HFFc6 (cell line): ENCODE measurements around the gene SPATA4. TPM values are rescaled to one million over a fixed set of nuclear protein-coding genes. Genes with fewer than 3 reads are reported as not detected.
A peak's percentile ranks its signal among the peaks of the same experiment; 100 is the strongest.
"Not testable (repeated sequence)": the region's sequence is repeated elsewhere in the genome, so short reads cannot be mapped to it uniquely, and the experiment has no call there.

ENCODE experiments used
- DNase-seq: peaks from one replicate; pipeline ENCODE4 v3.0.0-alpha.2; 2018
- H3K27ac Mint-ChIP-seq: 2 replicates; pipeline ENCODE4 v1.8.0; 2020; ENCODE audit warnings: mild to moderate bottlenecking, mixed read lengths
- H3K27me3 Mint-ChIP-seq: 2 replicates; pipeline ENCODE4 v1.8.0; 2021; ENCODE audit warnings: mild to moderate bottlenecking, moderate library complexity, mixed read lengths; ENCODE audit not compliant: insufficient read depth
- H3K36me3 Mint-ChIP-seq: 2 replicates; pipeline ENCODE4 v1.8.0; 2021; ENCODE audit warnings: low read depth, mixed read lengths
- H3K4me1 Mint-ChIP-seq: 2 replicates; pipeline ENCODE4 v1.8.0; 2020; ENCODE audit warnings: low read depth, mixed read lengths
- H3K4me3 Mint-ChIP-seq: 2 replicates; pipeline ENCODE4 v1.8.0; 2020; ENCODE audit warnings: mild to moderate bottlenecking, moderate library complexity, mixed read lengths
- H3K9me3 Mint-ChIP-seq: 2 replicates; pipeline ENCODE4 v1.8.0; 2020; ENCODE audit warnings: mild to moderate bottlenecking, mixed read lengths
- total RNA-seq, 6 experiments: library from RNA; stranded (reverse); fragmentation: NEBNext Ultra II Directional; extraction: Animal tissue kit (Norgen Biotek cat#: 25700); gene quantifications; 2 replicates in 1 of 6; 3 replicates in 5 of 6; pipeline ENCODE4 v1.2.3, GENCODE V29; 2021
- TF ChIP-seq, protein P1 (sequence below): fragments of 200-600 bp; sonication (generic); IDR thresholded peaks from 2 replicates; pipeline ENCODE4 v1.5.0; 2021; ENCODE audit warnings: antibody characterized with exemption, mild to moderate bottlenecking

Gene SPATA4
- total RNA-seq, 6 experiments from 2014 or later: 0.14 to 0.38 (median 0.20) TPM; not detected in 2

DNA sequence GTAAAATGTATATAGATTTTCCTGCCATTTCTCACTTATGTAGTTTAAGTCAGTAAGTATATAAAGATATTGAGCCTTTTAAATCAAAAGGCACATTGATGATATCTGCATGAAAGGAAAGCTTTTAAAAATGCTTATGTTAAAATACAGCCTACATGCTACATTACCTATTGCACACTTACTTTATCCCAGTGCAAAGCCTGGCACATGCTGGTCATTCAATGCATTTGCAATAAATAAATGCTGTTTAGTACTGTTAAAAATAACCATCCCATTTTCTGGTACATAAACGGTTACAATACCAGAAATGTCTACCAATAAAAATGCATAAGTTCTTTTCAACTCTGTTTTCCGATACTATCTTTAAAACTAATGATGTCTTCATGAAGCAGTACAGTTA is 22.1 kb upstream of the SPATA4 start:
- H3K4me3 Mint-ChIP-seq: no peak overlapping the region
- no peak for DNase-seq
- peaks cover 2% of the 10 kb centered on the region; the same call in 1 of the 2 replicates for H3K9me3 Mint-ChIP-seq
- peaks cover 2% of the 10 kb centered on the region for H3K36me3 Mint-ChIP-seq
- no peaks in the 10 kb centered on the region for H3K27me3 Mint-ChIP-seq
- no peaks in the 10 kb centered on the region for H3K4me1 Mint-ChIP-seq
- TF ChIP-seq, protein P1, sequence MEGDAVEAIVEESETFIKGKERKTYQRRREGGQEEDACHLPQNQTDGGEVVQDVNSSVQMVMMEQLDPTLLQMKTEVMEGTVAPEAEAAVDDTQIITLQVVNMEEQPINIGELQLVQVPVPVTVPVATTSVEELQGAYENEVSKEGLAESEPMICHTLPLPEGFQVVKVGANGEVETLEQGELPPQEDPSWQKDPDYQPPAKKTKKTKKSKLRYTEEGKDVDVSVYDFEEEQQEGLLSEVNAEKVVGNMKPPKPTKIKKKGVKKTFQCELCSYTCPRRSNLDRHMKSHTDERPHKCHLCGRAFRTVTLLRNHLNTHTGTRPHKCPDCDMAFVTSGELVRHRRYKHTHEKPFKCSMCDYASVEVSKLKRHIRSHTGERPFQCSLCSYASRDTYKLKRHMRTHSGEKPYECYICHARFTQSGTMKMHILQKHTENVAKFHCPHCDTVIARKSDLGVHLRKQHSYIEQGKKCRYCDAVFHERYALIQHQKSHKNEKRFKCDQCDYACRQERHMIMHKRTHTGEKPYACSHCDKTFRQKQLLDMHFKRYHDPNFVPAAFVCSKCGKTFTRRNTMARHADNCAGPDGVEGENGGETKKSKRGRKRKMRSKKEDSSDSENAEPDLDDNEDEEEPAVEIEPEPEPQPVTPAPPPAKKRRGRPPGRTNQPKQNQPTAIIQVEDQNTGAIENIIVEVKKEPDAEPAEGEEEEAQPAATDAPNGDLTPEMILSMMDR: no peak
- H3K27ac Mint-ChIP-seq: no peak overlapping the region

DNA sequence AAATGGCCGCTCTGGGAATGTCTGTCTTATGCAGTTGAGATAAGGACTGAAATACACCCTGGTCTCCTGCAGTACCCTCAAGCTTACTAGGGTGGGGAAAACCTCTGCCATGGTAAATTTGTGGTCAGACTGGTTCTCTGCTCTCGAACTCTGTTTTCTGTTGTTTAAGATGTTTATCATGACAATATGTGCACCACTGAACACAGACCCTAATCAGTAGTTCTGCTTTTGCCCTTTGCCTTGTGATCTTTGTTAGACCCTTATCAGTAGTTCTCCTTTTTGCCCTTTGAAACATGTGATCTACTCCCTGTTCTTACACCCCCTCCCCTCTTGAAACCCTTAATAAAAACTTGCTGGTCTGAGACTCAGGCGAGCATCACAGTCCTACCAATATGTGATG is 17.0 kb upstream of the SPATA4 start:
- H3K27ac Mint-ChIP-seq, H3K4me3 Mint-ChIP-seq, H3K9me3 Mint-ChIP-seq, H3K36me3 Mint-ChIP-seq, H3K27me3 Mint-ChIP-seq, DNase-seq, H3K4me1 Mint-ChIP-seq: not testable (repeated sequence)

DNA sequence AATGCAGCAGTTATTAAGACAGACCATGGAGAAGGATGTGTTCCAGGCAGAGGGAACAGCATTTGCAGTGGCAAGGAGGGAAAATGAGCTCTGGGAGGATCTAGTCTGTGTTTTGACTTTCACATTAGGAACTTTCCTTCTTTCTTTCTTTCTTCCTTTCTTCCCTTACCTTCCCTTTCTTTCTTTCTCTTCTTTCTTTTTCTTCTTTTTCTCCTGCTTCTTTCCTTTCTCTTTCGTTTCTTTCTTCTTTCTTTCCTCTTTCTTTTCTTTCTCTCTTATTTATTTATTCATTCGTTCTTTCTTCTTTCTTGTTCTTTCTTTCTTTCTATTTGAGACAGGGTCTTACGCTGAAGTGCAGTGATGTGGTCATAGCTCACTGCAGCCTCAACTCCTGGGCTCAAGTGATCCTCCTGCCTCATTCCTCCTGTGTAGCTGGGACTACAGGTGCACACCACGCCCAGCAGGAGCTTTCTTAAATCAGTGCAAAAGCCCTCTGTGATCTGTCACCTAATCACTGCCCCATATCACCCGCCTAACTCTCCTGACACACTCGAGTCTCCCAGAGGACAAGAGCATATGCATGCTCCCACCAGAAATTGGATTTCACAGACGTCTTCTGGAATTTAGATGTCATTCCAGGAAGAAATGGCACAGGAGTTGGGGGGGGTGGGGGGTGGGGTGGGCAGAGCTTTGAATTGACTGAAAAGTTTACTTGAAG is 15.4 kb upstream of the SPATA4 start:
- H3K27ac Mint-ChIP-seq: no peak overlapping the region

DNA sequence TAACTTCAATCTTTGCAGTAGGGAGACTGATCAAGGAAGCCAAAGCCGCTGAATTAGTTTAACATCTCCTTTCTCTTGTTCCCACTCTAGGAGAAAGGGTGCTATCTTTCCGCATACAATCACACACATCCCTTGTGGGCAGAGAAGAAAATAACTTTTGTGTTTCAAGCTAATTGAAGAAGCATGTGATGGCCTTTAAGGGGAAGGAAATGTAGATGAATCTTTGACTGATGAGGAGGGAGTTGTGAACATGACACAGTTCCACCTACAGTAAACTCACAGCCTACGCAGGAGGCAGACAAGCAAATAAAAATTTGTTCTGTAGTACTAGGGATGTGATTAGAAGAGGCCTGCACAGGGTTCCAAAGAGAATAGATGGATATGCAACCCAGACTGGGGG is 14.7 kb upstream of the SPATA4 start:
- TF ChIP-seq, protein P1: no peak
- peaks cover 11% of the 10 kb centered on the region for H3K27me3 Mint-ChIP-seq
- no peak overlapping the region for H3K4me3 Mint-ChIP-seq
- peaks cover 5% of the 10 kb centered on the region for H3K36me3 Mint-ChIP-seq
- H3K9me3 Mint-ChIP-seq: peaks cover 6% of the 10 kb centered on the region; the same call in 1 of the 2 replicates
- no peak for DNase-seq
- H3K27ac Mint-ChIP-seq: no peak overlapping the region
- H3K4me1 Mint-ChIP-seq: no peaks in the 10 kb centered on the region

More for the DNA sequence above, 15.4 kb upstream of the SPATA4 start:
- Mint-ChIP-seq H3K27me3 (peaks cover 11% of the 10 kb centered on the region), H3K4me1 (no peaks in the 10 kb centered on the region), H3K36me3 (peaks cover 5% of the 10 kb centered on the region), H3K4me3 (no peak overlapping the region), H3K9me3 (peaks cover 6% of the 10 kb centered on the region; the same call in 1 of the 2 replicates)
- no peak for DNase-seq
- TF ChIP-seq, protein P1: no peak

DNA sequence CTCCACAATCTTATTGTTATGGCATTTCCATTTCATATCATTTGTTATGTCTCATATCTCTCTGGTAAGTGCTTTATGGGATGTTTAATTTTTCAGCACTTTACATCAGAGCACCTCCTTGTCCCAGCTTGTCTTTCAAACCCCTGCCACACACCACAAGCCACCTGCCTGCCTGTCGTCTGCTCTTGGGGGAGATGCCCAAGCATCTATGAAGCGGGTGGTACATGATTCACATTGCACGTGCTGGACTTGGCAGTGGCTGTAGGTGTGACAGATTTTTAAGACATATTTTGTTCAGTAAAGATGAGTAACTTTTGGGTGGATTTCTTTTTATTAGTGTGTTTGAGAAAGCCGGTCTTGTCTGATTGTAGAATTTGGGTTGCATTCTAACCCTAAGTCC is 14.2 kb upstream of the SPATA4 start:
- DNase-seq: no peak
- H3K27me3 Mint-ChIP-seq: peaks cover 11% of the 10 kb centered on the region
- peaks cover 5% of the 10 kb centered on the region for H3K36me3 Mint-ChIP-seq
- no peak overlapping the region for H3K27ac Mint-ChIP-seq
- peaks cover 6% of the 10 kb centered on the region; the same call in 1 of the 2 replicates for H3K9me3 Mint-ChIP-seq
- no peaks in the 10 kb centered on the region for H3K4me1 Mint-ChIP-seq
- TF ChIP-seq, protein P1: no peak
- H3K4me3 Mint-ChIP-seq: no peak overlapping the region

DNA sequence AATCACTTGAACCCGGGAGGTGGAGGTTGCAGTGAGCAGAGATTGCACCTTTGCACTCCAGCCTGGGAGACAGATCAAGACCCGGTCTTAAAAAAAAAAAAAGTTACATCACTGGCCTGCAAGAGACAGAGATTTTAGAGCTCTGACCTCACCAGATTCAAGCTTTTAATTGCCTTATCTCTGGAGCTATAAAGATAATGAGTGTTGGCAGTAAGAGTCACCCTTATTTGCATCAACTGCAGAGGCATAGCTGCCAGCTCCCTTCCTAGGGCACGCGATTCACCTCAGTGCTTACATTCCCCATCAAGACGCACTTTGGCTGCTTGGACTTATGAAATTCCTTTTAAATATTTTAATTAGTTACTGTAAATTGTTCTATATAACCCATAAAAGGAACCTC is 12.5 kb upstream of the SPATA4 start:
- TF ChIP-seq, protein P1: no peak
- Mint-ChIP-seq H3K4me3 (no peak overlapping the region), H3K27me3 (peaks cover 11% of the 10 kb centered on the region), H3K9me3 (peaks cover 6% of the 10 kb centered on the region; the same call in 1 of the 2 replicates), H3K36me3 (peaks cover 5% of the 10 kb centered on the region), H3K4me1 (no peaks in the 10 kb centered on the region), H3K27ac (no peak overlapping the region)
- peak; percentile 11 for DNase-seq
